Cardiac muscle cell (in vitro differentiated cells and primary cell): ENCODE data around the gene PLEKHF1. TPM values are rescaled to one million over a fixed set of nuclear protein-coding genes. Genes with fewer than 3 reads are reported as not detected.

Experiments used
- DNase-seq, 2 donors: peaks; one replicate each; pipeline versions ENCODE4 v3.0.0 to v3.0.0-alpha.2; 2010 to 2017; ENCODE audit warnings: low read depth in 1 of 2, low spot score in 1 of 2
- H3K27ac ChIP-seq: fragments of 200-600 bp; sonication (generic); 2 replicates; pipeline ENCODE4 v1.5.1; 2016
- H3K27me3 ChIP-seq: fragments of 200-600 bp; sonication (generic); 2 replicates; pipeline ENCODE4 v1.6.0; 2016; ENCODE audit warnings: control low read depth
- H3K36me3 ChIP-seq: fragments of 200-600 bp; sonication (generic); 2 replicates; pipeline ENCODE4 v1.5.1; 2016; ENCODE audit warnings: control low read depth
- H3K4me1 ChIP-seq: fragments of 200-600 bp; sonication (generic); 2 replicates; pipeline ENCODE4 v1.8.1; 2017; ENCODE audit warnings: low read depth, mild to moderate bottlenecking, mixed run types
- H3K4me3 ChIP-seq: fragments of 200-600 bp; sonication (generic); 2 replicates; pipeline ENCODE4 v1.5.1; 2016; ENCODE audit warnings: mild to moderate bottlenecking
- H3K9me3 ChIP-seq: fragments of 200-600 bp; sonication (generic); 2 replicates; pipeline ENCODE4 v1.5.1; 2017; ENCODE audit warnings: low read depth, mild to moderate bottlenecking, control low read depth
- polyA plus RNA-seq: library from polyadenylated mRNA; unstranded; fragments of >200 nt; fragmentation: Nextera tagmentation; extraction: Ambion mirVana; gene quantifications from 2 replicates; pipeline ENCODE4 v1.2.1, GENCODE V29; 2016
- total RNA-seq: library from RNA; depleted of rRNA; stranded (reverse); fragments of >200 nt; gene quantifications from 2 replicates; pipeline ENCODE4 v1.2.3, GENCODE V29; 2016
- TF ChIP-seq, protein P1 (sequence below): IDR thresholded peaks from 2 replicates; pipeline ENCODE4 v1.5.1; 2012; ENCODE audit warnings: low read depth, mild to moderate bottlenecking, low read length

Gene PLEKHF1
- total and polyA plus RNA-seq, 2 experiments from 2014 or later, result 2.3 to 3.0 TPM

DNA sequence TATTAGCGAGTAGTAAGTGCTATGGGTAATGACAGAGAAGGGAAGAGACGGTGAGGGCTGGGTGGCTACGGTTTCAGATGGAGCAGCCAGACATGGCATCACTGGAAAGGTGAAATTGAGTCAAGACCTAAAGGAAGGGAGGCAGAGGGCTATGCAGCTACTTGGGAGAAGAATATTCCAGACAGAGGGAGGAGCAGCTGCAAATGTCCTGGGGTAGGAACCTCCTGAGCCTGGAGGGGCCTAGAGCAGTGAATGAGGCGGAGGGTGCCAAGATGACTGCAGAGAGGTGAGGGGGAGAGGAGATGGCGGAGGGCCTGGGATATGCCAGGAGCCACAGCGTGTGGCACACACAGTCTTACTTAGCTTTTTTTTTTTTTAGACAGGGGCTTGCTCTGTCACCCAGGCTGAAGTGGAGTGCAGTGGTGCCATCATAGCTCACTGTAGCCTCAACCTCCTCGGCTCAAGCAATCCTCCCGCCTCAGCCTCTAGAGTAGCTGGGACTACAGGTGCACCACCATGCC is 21.1 kb downstream of the PLEKHF1 start:
- no peaks in the 10 kb centered on the region for H3K4me1 ChIP-seq
- TF ChIP-seq, protein P1, sequence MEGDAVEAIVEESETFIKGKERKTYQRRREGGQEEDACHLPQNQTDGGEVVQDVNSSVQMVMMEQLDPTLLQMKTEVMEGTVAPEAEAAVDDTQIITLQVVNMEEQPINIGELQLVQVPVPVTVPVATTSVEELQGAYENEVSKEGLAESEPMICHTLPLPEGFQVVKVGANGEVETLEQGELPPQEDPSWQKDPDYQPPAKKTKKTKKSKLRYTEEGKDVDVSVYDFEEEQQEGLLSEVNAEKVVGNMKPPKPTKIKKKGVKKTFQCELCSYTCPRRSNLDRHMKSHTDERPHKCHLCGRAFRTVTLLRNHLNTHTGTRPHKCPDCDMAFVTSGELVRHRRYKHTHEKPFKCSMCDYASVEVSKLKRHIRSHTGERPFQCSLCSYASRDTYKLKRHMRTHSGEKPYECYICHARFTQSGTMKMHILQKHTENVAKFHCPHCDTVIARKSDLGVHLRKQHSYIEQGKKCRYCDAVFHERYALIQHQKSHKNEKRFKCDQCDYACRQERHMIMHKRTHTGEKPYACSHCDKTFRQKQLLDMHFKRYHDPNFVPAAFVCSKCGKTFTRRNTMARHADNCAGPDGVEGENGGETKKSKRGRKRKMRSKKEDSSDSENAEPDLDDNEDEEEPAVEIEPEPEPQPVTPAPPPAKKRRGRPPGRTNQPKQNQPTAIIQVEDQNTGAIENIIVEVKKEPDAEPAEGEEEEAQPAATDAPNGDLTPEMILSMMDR, result no peak
- no peaks in the 10 kb centered on the region for H3K9me3 ChIP-seq
- DNase-seq, result no peak
- no peaks in the 10 kb centered on the region for H3K36me3 ChIP-seq
- H3K27ac ChIP-seq, result no peak overlapping the region
- H3K4me3 ChIP-seq, result no peak overlapping the region
- no peaks in the 10 kb centered on the region for H3K27me3 ChIP-seq

DNA sequence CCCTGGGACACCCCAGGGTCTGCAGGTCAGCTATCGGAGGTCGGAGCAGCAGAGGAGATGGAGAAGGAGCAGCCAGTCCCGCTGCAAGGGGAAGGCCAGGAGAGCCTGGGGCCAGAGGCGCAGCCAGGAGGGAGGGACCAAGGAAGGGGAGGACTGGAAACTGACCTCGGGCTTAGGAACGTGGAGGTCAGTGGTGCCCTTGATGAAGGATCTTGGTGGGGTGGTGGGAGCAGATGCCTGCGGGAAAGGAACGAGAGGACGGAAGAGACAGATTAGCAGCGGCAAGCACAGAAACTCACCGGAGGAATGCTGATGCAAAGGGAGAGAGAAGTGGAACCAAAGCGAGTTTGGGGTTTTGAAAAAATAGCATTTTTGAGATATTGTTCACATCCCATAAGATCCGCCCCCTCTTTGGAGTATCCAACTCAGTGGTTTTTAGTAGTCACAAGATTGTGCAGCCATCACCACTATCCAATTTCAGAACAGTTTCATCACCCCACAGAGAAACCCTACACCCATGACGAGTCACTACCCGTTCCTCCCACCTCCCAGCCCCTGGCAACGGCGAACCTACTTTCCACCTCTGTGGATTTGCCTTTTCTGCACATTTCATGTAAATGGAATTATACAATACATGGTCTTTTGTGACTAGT is 22.1 kb downstream of the PLEKHF1 start:
- Histone ChIP-seq H3K36me3 (no peaks in the 10 kb centered on the region), H3K4me3 (no peak overlapping the region), H3K27ac (no peak overlapping the region), H3K27me3 (no peaks in the 10 kb centered on the region), H3K4me1 (no peaks in the 10 kb centered on the region), H3K9me3 (no peaks in the 10 kb centered on the region)
- TF ChIP-seq, protein P1, result no peak
- DNase-seq, result peak in 1 of 2 donors; percentile 98

DNA sequence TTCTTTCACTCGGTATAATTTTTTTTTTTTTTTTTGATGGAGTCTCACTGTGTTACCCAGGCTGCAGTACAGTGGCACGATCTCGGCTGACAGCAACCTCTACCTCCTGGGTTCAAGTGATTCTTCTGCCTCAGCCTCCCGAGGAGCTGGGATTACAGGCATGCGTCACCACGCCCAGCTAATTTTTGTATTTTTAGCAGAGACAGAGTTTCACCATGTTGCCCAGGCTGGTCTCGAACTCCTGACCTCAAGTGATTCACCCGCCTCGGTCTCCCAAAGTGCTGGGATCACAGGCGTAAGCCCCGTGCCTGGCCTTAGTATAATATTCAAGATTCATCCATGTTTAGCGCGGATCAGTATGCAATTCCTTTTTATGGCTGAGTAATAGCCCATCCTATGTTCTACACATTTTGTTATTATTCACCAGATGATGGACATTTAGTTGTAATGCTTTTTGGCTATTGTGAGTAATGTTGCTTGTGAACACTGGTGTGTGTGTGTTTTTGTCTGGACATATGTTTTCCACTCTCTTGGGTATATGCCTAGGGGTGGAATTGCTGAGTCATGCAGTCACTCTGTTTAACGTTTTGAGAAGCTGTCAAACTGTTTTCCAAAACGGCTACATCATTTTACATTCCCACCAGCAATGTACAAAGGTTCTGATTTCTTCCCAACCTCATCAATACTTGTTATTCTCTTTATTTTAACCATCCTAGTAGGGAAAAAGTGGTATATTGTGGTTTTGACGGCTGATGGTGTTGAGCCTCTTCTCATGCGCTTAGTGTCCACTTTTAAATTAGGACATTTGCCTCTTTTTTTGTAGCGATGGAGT is 22.9 kb downstream of the PLEKHF1 start:
- Histone ChIP-seq H3K4me1 (no peaks in the 10 kb centered on the region), H3K36me3 (no peaks in the 10 kb centered on the region), H3K4me3 (no peak overlapping the region), H3K27ac (no peak overlapping the region), H3K27me3 (no peaks in the 10 kb centered on the region), H3K9me3 (no peaks in the 10 kb centered on the region)
- peak in 1 of 2 donors; percentile 73 for DNase-seq
- TF ChIP-seq, protein P1, result no peak

DNA sequence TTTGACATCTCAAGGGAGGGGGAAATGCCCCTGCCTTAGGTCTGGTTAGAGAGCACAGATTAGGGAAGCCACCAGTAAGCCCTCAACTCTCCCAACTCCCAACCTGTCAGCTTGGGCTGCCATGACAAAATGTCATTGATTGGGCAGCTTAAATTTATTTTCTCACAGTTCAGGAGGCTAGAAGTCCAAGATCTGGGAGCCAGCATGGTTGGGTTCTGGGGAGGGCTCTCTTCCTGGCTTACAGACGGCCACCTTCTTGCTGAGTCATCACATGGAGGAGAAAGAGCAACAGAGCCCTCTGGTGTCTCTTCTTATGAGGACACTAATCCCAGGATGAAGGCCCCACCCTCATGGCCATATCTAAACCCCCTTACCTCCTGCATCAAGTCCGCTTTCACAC is 25.6 kb downstream of the PLEKHF1 start:
- Histone ChIP-seq H3K4me3 (no peak overlapping the region), H3K9me3 (no peaks in the 10 kb centered on the region), H3K4me1 (no peaks in the 10 kb centered on the region), H3K36me3 (no peaks in the 10 kb centered on the region), H3K27me3 (no peaks in the 10 kb centered on the region), H3K27ac (no peak overlapping the region)
- TF ChIP-seq, protein P1, result peak; percentile 36
- peak in 1 of 2 donors; percentile 54 for DNase-seq

DNA sequence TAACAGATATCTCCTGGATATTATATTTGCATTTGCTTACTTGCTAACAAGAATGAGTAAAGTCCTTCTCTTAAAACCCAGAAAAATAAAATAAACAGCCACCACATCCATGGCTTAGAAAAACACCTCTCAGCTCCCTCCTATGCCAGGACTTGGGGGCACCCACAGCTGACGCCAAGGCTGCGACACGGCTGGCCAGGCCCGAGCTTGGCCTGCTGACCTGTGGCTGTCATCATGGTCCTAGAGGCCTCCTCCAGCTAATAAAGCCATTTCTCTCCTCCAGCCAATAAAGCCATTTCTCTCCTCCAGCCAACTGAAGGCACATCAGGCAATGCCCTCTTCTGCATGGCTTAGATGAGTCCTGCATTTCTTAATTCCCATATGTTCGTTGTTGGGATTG is 28.9 kb downstream of the PLEKHF1 start:
- Histone ChIP-seq H3K9me3 (no peaks in the 10 kb centered on the region), H3K4me3 (no peak overlapping the region), H3K4me1 (no peaks in the 10 kb centered on the region), H3K27me3 (no peaks in the 10 kb centered on the region), H3K27ac (no peak overlapping the region), H3K36me3 (no peaks in the 10 kb centered on the region)
- DNase-seq, result no peak
- TF ChIP-seq, protein P1, result no peak
